Measurements from ENCODE around the gene SLC39A11.

DNA sequence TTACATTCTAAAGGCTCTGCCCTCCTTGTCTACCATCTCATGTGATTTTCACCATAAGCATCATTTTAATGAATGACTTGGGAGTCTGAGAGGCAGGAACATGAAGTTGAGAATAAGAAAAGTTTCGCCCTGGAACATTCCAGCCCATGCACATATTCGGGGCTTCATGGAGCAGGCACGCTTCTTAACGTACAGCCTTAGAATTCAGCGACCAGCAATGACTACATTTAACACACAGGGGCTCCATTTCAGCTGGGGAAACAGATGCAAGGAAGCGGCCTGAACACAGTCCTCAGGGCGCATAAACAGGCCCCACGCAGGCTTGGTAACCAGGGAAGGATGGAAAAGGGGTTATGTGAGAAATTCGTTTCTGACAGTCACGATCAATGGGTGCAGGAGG is 357.4 kb downstream of the SLC39A11 start:
- TF ChIP-seq, protein P1, sequence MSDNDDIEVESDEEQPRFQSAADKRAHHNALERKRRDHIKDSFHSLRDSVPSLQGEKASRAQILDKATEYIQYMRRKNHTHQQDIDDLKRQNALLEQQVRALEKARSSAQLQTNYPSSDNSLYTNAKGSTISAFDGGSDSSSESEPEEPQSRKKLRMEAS (IDR thresholded peaks at IDR 0.05): no peak
- TF ChIP-seq TCF7L2 (IDR thresholded peaks at IDR 0.05; ENCODE audit: borderline replicate concordance, extremely low read depth, insufficient read depth, insufficient read length): no peak
- TF ChIP-seq RAD21 (IDR thresholded peaks at IDR 0.05; ENCODE audit: low read depth): no peak
- TF ChIP-seq, protein P2, sequence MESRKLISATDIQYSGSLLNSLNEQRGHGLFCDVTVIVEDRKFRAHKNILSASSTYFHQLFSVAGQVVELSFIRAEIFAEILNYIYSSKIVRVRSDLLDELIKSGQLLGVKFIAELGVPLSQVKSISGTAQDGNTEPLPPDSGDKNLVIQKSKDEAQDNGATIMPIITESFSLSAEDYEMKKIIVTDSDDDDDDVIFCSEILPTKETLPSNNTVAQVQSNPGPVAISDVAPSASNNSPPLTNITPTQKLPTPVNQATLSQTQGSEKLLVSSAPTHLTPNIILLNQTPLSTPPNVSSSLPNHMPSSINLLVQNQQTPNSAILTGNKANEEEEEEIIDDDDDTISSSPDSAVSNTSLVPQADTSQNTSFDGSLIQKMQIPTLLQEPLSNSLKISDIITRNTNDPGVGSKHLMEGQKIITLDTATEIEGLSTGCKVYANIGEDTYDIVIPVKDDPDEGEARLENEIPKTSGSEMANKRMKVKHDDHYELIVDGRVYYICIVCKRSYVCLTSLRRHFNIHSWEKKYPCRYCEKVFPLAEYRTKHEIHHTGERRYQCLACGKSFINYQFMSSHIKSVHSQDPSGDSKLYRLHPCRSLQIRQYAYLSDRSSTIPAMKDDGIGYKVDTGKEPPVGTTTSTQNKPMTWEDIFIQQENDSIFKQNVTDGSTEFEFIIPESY (IDR thresholded peaks at IDR 0.05; ENCODE audit: extremely low read depth, insufficient replicate concordance, low read length): no peak
- TF ChIP-seq, protein P3, sequence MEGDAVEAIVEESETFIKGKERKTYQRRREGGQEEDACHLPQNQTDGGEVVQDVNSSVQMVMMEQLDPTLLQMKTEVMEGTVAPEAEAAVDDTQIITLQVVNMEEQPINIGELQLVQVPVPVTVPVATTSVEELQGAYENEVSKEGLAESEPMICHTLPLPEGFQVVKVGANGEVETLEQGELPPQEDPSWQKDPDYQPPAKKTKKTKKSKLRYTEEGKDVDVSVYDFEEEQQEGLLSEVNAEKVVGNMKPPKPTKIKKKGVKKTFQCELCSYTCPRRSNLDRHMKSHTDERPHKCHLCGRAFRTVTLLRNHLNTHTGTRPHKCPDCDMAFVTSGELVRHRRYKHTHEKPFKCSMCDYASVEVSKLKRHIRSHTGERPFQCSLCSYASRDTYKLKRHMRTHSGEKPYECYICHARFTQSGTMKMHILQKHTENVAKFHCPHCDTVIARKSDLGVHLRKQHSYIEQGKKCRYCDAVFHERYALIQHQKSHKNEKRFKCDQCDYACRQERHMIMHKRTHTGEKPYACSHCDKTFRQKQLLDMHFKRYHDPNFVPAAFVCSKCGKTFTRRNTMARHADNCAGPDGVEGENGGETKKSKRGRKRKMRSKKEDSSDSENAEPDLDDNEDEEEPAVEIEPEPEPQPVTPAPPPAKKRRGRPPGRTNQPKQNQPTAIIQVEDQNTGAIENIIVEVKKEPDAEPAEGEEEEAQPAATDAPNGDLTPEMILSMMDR (IDR thresholded peaks at IDR 0.05 in 2 of 3, conservative IDR thresholded peaks at IDR 0.05 in 1 of 3; ENCODE audit: borderline replicate concordance in 1 of 3, insufficient read depth in 1 of 3, low read depth in 2 of 3, low read length in 2 of 3): no peak
- TF ChIP-seq YY1 (IDR thresholded peaks at IDR 0.05; ENCODE audit: extremely low read depth, insufficient replicate concordance, low read depth, low read length): no peak
- TF ChIP-seq POLR2A (IDR thresholded peaks at IDR 0.05; ENCODE audit: borderline replicate concordance, extremely low read depth, insufficient read depth, insufficient read length): no peak
